NCI-H226 (cell line): ENCODE results near the gene NR2F1.
"Not testable (repeated sequence)": the region's sequence is repeated elsewhere in the genome, so short reads cannot be mapped to it uniquely, and the experiment has no call there.

Source experiments
- DNase-seq: peaks from one replicate; pipeline ENCODE4 v3.0.0-alpha.2; 2015

The NR2F1 gene

DNA sequence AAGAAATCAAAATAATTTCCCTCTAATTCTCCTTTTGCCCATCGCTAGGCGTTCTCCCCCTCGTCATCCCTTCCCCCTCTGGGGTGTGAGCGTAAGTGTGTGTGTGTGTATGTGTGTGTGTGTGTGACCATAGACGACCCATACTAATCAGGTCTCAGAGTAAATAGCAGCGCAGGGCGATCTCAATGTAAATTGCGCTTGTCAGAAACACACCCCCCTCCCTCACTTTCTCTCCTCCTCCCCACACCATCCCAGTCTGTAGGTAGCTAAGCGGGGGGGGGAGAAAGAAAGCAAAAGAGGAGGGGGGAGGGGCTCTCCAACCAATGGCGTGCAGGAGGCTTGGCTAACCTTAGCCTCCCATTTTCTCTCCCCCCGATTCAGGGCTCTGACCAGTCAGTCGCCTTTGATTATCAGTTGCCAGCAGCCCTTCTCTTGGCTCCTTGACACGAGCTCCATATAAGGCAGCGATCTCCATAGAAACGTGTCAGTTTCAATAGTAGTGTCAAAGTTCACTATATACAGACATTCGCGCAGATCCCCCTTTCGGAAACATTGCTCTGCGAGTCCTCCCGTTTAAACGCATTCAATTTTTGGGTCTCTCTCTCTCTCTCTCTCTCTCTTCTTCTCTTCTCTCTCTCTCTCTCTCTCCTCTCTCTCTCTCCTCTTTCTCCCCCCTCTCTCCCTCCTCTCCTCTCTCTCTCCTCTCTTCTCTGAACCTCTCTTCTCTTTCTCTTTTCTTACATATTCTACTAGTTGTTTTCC lies at the start of gene NR2F1:
Gene NR2F1 (plus strand): TSS at position 546 of the 762 bp plus-strand sequence. CDS start 1,802 bp downstream, outside the sequence.
- peak; percentile 99 for DNase-seq

DNA sequence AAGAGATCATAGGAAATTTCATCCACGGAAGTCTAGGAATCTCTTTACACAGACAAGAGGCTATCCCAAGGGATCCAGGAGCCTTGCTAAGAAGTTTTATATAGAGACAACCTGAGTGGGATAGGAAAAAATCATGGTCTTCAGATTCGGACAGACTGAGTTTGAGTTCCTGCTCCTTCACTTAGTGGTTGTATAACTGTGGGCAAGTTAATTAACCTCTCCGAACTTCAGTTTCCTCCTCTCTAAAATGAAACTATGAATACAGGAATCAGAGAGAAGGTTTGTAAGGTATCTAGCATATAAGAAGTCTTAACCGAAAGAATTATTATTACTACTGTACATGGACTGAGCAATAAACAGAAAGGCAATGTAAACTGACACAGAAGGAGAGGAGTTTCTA lies 37.1 kb upstream of the NR2F1 start:
- no peak for DNase-seq

DNA sequence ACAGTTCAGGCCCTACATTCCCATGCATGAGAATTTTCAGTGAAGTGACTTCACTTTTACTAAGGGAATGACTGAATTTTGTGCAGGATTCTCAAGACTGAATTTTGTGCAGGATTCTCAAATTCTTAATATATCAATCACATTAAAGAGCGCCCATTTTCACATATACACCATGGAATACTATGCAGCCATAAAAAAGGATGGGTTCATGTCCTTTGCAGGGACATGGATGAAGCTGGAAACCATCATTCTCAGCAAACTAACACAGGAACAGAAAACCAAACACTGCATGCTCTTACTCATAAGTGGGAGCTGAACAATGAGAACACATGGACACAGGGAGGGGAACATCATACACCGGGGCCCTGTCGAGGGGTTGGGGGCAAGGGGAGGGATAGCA lies 33.4 kb upstream of the NR2F1 start:
- DNase-seq, result not testable (repeated sequence)

DNA sequence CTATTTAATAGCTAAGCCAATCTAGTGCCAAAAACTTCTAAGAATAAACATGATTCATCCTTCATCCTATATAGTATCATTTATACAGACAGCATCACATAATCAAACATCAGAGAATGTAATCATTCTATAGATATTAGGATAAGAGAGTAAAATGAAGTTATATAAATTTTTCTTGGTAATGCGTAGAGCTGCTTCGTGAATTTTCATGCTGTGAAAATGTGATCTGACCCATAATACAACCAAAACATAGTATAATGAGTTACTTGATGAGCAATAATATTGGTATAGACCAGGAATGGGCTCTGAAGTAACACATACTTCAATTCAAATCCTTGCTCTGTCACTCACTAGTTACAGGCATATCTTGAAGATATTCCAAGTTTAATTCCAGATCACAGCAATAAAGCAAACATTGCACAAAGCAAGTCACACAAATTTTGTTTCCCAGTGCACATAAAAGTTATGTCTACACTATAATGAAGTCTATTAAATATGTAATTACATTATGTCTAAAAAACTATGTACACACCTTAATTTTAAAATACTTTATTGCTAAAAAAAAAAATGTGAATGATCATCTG lies 25.9 kb upstream of the NR2F1 start:
- DNase-seq, result no peak

DNA sequence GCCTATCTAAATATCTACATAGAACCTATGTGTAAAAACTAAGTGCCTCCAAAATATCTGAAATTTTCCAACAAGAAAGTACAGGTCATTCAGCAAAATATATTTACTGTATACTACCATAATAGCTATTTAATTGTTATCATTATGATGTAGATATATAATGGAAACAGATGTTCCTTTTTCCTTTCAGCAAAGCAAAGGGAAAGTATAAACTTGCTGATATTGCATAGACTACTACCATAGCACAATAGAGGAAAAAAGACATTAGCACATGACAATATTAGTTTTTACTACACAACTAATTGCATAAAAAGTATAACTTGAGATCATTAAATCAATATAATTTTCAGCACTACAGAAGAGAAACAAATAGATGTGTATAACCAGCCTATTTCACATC lies 16.9 kb upstream of the NR2F1 start:
- DNase-seq, result no peak

DNA sequence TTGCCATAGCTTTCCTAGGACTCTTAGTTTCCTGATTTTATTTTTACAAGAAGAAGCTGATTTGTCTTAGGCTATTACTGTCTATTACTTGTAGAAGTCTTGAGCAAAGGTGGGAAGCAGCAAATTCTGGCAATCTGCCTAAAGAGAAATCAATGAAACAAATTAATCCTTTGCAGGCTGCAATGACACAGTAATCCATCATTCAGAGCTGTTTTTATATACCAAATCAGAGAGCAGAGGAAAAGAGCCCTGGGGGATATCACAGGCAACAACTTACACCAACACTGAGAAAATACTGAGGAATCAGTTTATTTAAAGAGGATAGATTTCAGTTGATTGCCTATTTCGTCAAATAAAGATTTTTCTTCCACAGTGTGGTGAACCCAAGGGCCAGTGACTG lies 15.6 kb upstream of the NR2F1 start:
- DNase-seq, result no peak

DNA sequence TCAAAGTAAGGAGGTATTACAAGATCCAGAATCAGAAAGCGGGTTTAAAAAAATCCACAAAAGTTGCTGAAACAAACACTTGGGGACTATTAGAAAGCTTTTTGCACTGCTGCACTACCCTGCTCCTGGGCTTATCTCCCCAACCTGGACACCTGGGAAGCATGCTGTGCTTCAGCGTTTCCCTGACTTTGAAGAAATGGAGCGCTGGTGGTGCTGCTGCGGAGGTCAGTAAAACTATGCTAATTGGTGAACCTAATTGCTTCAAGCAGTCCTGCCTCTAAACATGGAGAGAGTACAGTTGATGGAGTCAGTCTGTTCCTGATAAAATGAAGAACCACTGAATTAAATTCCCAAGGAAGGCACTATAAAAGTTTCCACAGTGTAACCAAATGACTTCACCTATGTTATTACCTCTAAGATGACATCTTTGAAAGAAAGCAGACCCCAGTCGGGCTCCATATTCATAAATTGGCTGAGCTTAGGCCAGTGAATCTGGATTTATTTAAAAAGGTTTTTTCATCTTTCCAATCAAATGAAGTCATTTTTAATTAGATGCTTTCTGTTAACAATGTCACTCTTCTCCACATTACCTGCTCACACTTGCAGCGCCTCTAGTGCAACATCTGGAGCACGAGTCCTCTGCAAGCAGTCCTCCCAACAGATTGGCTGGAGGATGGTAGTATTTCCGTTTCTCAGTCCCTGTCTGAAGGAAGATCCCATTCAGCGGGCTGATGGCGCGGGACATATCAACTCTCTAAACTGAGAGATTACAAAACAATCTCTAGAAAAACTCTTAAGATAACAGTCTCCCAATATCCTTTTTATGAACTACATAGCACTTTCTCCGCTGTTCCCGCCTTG lies 13.5 kb upstream of the NR2F1 start:
- no peak for DNase-seq

DNA sequence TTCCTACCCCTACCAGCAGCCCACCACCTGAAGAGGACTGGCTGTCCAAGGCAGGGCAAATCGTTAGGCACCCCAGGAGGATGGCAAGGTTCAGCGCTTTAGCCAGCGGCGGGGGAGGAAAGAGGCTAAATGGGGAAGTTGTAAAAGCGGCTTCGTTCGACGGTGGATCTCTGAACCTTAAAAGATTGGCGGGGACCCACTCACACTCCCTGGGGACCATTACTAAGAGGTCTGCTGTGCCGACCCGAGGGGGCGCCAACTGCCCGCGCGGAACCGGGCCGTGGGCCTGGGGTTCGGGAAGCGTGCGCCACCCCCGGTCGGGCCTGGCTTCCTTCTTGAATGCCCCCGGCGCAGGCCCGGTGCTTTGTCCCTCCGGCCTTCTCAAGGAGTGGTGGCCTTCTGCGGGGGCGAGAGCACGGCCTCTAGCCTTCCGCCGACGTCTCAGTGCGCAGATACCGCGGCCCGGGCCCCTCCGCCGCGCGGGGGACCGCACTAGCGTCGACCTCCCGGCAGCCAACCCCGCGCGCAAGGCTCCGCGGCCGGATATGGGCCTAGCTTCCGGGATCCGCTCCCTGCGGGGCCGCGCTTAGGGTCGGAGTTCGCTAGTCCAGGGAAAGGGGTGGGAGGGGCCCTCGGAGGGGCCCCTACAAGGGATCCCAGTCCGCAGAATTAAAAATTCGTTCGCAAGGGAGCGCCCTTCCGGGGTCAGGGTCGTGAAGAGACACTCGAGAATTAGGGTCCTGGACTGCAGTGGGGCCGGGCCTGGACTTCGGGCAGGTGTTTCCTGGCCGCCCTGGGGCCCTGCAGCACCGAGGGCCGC lies 12.5 kb upstream of the NR2F1 start:
- DNase-seq, result no peak

DNA sequence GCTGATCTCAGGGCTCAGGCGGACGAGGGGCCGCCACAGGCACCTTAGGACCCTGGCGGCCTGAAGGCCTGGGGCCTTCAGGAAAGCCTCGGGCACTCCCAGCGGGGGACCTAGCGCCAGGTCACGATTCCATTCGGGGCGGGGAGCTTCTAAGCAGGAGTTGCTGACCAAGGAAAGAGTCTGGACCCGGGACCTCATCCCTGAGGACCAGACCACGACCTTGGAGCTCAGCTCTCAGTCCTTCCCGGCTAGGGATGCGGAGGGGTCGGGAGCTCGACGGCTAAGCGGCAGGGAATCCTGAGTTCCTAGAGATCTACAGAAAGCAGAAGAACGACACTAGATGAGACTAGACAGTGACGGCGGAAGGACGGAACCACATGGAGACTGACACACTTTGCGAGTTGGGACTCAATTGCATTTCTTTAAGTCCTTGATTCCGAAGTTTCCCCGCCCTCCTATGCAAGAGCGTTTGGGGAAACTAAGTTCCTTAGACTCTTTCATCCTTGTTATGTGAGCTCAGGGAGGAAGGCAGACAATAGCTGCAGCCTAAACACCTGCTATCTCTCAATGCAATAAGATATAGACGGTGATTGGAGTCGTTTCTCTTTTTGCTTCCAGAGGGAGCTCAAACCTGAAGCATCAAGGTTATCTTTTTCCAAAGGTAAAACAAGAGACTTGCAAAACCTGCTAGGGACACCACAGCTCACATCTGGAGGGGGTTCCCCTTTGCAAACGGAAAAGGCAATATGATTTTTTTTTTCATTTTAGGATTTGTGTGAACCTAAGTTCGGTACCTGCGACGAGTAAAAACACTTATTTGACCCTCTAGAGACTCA lies 11.7 kb upstream of the NR2F1 start:
- DNase-seq, result no peak

DNA sequence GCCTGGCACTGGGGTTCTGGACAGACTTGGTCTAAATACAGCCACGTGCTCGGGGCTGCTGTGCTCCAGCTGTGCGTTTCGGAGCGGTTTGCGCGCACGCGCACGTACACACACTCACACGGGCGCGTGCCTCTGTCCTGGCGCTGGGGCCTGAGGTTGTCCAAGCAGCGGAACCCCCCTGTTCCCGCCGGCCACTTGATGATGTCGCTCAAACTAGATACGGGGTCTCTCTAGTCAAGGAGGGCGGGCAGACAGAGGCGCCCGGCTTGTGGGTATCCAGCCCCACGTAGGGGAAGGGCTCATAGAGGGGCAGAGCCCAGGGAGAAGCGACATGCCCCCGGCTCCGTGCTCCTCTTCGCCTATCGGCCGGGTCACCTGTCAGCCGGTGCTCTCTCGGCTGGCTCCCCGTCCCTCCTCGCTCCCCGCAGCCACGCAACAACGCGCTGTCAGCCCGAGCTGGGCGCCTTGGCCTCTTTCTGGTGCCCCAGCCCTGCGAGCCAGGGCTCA lies 10.9 kb upstream of the NR2F1 start:
- DNase-seq, result no peak

DNA sequence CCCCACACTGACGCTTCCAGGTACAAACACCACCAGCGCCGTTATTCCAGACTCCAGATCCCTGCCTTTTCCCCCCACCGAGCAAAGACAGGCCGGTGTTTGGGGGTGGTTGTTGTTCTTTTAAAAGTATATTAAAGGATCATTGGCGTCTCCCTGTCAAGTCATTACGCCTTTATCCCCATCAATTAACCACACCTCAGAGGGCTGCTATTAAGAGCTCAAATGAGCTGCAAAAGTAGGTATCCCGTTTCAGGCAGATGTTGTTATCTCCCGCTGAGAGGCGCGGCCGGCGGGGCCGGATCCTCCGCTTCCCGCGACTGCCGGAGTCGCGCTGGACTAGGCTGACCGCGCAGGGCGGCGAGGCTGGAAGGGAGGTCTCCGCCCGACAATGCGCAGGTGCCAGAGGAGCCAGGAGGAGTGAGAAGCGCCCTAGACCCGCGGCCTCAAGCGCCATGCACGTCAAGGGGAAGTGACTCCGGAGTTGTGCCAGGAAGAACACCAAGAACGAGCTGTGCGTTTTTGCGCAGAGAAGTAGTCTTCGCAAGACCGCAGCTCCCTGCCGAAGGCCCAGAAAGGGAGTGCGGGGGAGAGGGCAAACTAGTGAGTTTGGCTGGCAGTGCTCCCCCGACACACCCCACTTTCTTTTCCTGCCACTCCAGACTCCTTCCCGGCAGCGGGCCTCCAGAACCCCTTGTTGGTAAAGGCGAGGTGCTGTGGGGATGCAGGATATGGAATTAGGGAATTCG lies 10.2 kb upstream of the NR2F1 start:
- DNase-seq, result no peak

DNA sequence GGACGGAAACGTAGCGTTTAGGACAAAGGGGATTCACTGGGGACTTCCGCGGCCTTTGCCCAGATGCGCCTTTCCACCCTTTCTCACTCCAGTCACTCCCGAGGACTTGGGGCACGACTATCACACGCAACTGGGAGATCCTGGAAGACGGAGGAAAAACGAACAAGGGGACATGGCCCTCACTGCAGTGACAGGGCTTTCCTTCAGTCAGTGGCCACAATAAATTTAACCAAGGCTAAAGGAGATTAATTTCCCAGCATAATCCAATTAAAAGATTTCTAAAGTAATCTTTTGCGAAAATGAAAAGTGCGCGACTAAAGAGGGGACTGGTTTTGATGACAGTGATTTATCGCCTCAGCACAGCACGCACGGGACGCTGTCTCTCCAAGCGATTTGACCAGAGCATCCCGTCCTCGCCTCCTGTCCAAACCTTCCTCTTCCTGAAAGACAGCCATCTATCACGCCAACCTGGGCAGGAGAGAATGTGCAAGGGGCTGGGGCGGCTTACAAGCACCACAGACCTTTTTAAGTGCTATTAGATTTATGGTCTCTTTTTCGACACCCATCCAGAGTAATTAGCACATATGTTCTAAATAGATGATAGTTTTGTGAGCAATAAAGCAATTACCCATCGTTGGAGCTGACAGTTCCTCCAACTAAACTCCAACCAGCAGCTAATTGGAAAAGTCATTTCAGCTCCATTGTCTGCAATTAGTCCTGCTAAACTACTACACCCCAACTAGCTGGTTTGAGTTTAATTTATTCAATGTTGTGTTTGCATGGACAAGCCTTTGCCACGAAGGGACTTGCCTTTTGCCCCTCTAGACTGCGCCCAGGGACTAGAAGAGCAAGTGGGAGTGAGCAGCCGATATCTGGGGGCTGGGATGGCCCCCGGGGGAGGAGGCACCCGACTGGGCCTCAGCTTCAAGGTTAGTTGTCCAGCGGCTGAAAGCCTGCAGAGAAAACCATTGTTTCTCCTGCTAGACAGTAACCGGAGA lies 9.4 kb upstream of the NR2F1 start:
- DNase-seq, result no peak

DNA sequence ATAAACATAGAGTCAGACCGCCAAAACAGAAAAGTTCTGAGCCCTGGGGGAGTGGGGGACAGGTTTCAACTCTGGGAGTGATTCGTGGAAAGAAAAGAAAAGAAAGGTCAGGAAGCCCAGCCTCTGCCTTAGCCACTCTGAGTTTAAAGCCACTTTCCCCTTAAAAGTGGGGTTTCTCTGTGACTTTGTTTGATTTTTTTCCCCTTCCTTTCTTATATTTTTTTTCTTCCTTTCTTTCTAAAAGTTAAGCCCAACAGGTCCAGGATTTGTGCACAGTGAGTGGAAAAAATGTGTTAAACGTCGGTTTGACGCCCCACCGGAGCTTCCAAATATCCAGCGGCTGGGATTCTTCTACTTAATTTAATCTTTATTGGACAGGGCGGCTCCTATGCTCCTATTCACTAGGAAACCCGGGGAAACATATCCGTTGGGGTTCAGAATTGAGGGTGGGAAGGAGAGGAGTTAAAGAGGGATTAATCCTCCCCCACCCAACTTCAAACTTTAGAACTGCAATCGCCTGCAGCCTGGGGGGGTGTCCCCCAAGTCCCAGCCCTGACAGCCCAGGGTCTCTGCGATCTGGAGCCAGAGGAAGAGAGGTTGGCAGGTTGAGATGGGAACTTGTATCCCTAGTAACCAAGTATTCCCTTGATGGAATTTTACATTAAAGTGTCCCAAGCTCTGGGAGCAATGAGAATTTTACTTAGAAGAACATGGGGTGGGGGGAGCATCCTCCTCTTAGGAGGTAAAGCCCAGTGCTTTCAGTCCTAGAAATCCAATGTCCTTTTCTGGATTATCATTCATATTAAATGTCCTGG lies 8.3 kb upstream of the NR2F1 start:
- DNase-seq, result no peak

DNA sequence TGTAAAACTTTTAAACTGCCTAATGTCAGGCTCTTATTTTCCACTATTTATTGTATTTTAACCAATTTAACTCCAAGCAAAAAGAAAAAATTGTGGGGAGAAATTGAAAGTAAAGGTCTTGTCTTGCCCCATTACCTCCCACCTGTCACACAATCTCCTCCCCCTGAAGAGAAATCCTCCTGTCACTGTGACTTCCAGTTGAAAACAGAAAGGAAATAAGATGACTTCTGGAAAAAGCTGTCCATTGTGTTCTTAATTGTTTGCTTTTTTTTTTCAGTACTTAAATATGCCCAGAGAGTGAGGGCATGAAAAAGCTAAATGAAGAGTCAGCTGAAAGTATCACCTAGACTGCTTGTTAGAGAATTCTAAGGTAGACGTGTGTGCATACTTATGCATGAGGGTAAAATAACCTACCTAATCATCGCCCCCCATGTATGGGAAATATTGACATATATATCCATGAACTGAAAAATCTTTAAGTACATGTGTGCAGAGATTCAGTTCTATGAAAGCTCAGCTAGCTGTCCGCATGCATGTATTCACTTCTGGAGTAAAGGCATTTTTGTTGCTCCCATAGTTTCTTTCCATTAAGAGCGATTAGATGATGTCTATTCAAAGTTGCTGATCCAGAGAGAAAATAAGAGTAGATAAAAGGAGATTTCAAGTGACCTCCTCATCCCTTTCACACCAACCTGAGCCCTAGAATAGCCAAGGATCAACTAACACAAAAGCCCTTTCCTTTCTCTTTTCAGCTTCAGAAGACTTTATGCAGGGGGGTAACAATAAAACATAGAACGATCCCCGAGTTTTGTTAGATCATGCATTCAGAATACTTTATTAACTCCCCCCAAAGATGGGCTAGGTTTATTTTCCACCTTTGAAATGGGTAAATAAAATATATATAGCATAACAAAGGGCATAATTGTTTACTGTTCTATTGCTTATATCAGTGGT lies 7.3 kb upstream of the NR2F1 start:
- no peak for DNase-seq

DNA sequence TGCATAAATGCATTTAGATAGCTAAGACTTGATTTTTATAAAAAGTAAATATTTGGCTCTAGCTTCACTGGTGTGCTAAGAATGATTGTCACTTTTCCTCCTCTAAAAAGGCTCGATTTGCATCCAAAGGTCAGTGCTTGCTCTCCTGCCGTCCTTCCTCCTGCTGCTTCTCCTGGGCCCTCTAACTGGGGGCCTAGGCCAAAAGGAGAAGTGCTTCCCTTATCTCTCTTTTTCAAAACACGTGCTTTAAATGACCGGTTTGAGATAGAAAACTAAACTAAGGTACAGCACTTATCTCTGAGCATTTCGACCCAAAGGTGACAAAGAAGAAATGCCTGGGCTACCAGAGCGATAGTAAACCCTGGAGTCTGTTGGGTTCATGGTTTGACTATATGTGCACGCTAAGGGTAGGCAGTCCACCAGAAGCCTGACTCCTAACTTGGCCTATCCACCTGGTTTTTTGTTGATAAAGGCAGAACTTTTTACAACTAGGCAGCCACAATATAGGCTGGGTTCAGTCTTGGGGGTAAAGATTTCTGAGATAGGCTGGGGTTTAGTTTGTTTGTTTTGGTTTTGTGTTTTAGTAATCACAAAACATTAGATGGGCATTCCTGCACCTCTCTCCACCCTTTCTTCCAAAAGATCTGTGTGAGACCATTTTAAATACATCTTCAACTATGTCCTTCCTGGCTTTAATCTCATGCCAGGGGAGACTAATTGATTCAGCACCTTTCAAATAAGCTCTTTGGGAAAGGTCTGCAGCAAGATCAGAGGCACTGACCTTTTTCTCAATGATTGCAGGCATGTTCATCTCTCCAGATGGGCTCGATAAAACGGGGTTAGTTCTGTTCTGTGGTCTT lies 5.8 kb upstream of the NR2F1 start:
- no peak for DNase-seq
